SK-N-SH (cell line): ENCODE measurements around the gene MYBPC3.

Source experiments
- CHD2 ChIP-seq: fragments of 150-350 bp; IDR thresholded peaks from 2 replicates; pipeline ENCODE4 v1.6.1; 2018; ENCODE audit warnings: low read length; ENCODE audit not compliant: partially characterized antibody
- EP300 ChIP-seq, 2 experiments: IDR thresholded peaks; 2 replicates each; pipeline versions ENCODE4 v1.4.0 to v1.6.1; 2012; ENCODE audit warnings: borderline replicate concordance in 1 of 2, low read depth in 1 of 2, low read length in 1 of 2
- FOSL2 ChIP-seq: IDR thresholded peaks from 2 replicates; pipeline ENCODE4 v1.4.0; 2012; ENCODE audit warnings: low read depth, mild to moderate bottlenecking, moderate library complexity, borderline replicate concordance
- FOXM1 ChIP-seq: IDR thresholded peaks from 2 replicates; pipeline ENCODE4 v1.4.0; 2012; ENCODE audit warnings: low read depth, mild to moderate bottlenecking
- GABPA ChIP-seq: IDR thresholded peaks from 2 replicates; pipeline ENCODE4 v1.4.0; 2012; ENCODE audit warnings: low read depth, mild to moderate bottlenecking
- NRF1 ChIP-seq: IDR thresholded peaks from 2 replicates; pipeline ENCODE4 v1.6.1; 2012; ENCODE audit warnings: low read depth, mild to moderate bottlenecking, low read length
- POLR2AphosphoS5 ChIP-seq: IDR thresholded peaks from 2 replicates; pipeline ENCODE4 v1.6.1; 2012; ENCODE audit warnings: low read depth, low read length
- SMC3 ChIP-seq: IDR thresholded peaks from 2 replicates; pipeline ENCODE4 v1.6.1; 2012; ENCODE audit warnings: low read depth, low read length, improper control_type of control experiment
- YY1 ChIP-seq: IDR thresholded peaks from 2 replicates; pipeline ENCODE4 v1.4.0; 2012; ENCODE audit warnings: low read depth, mild to moderate bottlenecking
- TF ChIP-seq, protein P1 (sequence below): fragments of 200-600 bp; sonication (generic); IDR thresholded peaks from 2 replicates; pipeline ENCODE4 v1.6.1; 2017; ENCODE audit warnings: antibody characterized with exemption, mild to moderate bottlenecking, moderate library complexity
- TF ChIP-seq, protein P2 (sequence below): IDR thresholded peaks from 2 replicates; pipeline ENCODE4 v1.6.1; 2012; ENCODE audit warnings: mild to moderate bottlenecking, low read depth, low read length, moderate library complexity
- TF ChIP-seq, protein P3 (sequence below): IDR thresholded peaks from 2 replicates; pipeline ENCODE4 v1.4.0; 2012; ENCODE audit warnings: low read depth, borderline replicate concordance
- TF ChIP-seq, protein P4 (sequence below): fragments of 150-350 bp; IDR thresholded peaks from 2 replicates; pipeline ENCODE4 v1.6.1; 2017; ENCODE audit warnings: antibody characterized with exemption, low read length, low read depth, borderline replicate concordance
- TF ChIP-seq, protein P5 (sequence below): IDR thresholded peaks from 2 replicates; pipeline ENCODE4 v1.4.0; 2012; ENCODE audit warnings: low read depth

DNA sequence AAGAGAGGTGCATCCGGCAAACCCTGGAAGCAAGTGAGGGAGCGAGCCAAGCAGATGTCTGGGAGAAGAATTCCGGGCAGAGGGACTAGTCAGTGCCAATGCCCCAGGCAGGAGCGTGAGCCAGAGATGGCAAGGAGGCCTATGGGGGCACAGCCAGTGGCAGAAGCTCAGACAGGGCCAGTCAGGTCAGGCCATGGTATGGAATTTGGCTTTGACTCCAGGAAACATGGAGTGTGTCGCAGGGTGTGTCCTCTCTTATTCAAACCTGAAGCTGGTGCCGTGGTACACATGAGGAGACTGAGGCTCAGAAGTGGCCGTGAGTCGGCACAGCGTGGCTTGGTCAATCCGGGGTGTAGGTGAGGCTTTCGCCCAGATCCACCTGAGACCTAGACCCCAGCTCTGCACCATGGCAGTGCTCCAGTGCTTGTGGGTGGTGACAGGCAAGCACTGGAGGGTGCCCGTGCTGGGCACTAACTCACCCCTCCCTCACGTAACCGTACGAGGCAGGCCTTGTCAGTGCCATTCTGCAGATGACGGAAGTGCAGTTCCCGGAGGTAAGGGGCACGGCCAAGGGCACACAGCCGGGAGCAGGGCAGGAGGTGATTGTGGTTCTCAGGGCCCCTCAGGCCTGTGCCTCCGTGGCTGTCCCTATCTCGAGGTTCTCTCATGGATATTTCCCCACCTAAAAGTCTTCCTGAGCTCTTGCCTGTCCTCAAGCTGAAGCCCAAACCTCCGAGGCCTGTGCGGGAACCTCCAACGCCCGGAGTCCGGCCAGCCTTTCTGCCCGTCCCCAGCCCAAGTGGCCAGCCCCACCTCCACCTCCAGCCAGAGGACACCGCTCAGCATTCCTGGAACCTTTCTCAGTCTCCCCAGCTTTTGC is 36.4 kb upstream of the MYBPC3 start:
- TF ChIP-seq, protein P1, sequence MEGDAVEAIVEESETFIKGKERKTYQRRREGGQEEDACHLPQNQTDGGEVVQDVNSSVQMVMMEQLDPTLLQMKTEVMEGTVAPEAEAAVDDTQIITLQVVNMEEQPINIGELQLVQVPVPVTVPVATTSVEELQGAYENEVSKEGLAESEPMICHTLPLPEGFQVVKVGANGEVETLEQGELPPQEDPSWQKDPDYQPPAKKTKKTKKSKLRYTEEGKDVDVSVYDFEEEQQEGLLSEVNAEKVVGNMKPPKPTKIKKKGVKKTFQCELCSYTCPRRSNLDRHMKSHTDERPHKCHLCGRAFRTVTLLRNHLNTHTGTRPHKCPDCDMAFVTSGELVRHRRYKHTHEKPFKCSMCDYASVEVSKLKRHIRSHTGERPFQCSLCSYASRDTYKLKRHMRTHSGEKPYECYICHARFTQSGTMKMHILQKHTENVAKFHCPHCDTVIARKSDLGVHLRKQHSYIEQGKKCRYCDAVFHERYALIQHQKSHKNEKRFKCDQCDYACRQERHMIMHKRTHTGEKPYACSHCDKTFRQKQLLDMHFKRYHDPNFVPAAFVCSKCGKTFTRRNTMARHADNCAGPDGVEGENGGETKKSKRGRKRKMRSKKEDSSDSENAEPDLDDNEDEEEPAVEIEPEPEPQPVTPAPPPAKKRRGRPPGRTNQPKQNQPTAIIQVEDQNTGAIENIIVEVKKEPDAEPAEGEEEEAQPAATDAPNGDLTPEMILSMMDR: no peak
- TF ChIP-seq EP300 (IDR thresholded peaks at IDR 0.05; ENCODE audit: borderline replicate concordance in 1 of 2, low read depth in 1 of 2, low read length in 1 of 2) (no peak), CHD2 (no peak), YY1 (no peak), POLR2AphosphoS5 (no peak), FOXM1 (no peak), SMC3 (no peak), FOSL2 (no peak), GABPA (no peak), NRF1 (no peak)
- TF ChIP-seq, protein P2, sequence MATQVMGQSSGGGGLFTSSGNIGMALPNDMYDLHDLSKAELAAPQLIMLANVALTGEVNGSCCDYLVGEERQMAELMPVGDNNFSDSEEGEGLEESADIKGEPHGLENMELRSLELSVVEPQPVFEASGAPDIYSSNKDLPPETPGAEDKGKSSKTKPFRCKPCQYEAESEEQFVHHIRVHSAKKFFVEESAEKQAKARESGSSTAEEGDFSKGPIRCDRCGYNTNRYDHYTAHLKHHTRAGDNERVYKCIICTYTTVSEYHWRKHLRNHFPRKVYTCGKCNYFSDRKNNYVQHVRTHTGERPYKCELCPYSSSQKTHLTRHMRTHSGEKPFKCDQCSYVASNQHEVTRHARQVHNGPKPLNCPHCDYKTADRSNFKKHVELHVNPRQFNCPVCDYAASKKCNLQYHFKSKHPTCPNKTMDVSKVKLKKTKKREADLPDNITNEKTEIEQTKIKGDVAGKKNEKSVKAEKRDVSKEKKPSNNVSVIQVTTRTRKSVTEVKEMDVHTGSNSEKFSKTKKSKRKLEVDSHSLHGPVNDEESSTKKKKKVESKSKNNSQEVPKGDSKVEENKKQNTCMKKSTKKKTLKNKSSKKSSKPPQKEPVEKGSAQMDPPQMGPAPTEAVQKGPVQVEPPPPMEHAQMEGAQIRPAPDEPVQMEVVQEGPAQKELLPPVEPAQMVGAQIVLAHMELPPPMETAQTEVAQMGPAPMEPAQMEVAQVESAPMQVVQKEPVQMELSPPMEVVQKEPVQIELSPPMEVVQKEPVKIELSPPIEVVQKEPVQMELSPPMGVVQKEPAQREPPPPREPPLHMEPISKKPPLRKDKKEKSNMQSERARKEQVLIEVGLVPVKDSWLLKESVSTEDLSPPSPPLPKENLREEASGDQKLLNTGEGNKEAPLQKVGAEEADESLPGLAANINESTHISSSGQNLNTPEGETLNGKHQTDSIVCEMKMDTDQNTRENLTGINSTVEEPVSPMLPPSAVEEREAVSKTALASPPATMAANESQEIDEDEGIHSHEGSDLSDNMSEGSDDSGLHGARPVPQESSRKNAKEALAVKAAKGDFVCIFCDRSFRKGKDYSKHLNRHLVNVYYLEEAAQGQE: no peak
- TF ChIP-seq, protein P3, sequence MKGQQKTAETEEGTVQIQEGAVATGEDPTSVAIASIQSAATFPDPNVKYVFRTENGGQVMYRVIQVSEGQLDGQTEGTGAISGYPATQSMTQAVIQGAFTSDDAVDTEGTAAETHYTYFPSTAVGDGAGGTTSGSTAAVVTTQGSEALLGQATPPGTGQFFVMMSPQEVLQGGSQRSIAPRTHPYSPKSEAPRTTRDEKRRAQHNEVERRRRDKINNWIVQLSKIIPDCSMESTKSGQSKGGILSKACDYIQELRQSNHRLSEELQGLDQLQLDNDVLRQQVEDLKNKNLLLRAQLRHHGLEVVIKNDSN: no peak
- TF ChIP-seq, protein P4, sequence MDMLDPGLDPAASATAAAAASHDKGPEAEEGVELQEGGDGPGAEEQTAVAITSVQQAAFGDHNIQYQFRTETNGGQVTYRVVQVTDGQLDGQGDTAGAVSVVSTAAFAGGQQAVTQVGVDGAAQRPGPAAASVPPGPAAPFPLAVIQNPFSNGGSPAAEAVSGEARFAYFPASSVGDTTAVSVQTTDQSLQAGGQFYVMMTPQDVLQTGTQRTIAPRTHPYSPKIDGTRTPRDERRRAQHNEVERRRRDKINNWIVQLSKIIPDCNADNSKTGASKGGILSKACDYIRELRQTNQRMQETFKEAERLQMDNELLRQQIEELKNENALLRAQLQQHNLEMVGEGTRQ: no peak
- TF ChIP-seq, protein P5, sequence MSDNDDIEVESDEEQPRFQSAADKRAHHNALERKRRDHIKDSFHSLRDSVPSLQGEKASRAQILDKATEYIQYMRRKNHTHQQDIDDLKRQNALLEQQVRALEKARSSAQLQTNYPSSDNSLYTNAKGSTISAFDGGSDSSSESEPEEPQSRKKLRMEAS: no peak
